Stimulated activated CD4-positive, alpha-beta T cell treated with anti-CD3 and anti-CD28 coated beads, Interleukin-12 subunit alpha, Interleukin-12 subunit beta, amount 100 ng/mL, for 4 hours (primary cell): ENCODE results near the gene AP2B1.

Source experiments
- DNase-seq: peaks from one replicate; pipeline ENCODE4 v3.0.0-alpha.2; 2020

The AP2B1 gene

DNA sequence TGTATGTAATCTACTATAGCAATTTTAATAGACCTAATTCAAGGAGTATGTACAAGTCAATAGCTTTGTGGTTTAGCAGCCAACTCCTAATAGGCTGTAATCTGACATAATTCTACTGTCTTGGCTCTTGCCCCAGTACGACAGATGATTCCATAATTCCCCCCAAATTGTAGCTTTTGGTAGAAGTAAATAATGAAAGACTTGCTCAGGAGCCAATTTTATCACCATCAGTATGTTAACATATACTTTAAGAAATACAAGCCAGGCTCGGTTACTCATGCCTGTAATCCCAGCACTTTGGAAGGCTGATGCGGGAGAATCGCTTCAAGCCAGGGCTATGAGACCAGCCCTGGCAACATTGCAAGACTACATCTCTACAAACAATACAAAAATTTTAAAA lies 53.9 kb downstream of the AP2B1 start:
- DNase-seq: no peak

- DNase-seq: no peak
Observed at GRCh38 chr17:35645923-35646322, 58.8 kb downstream of the AP2B1 start.

GRCh38 chr17:35651467-35651866 lies 64.3 kb downstream of the AP2B1 start:
- no peak for DNase-seq

DNA sequence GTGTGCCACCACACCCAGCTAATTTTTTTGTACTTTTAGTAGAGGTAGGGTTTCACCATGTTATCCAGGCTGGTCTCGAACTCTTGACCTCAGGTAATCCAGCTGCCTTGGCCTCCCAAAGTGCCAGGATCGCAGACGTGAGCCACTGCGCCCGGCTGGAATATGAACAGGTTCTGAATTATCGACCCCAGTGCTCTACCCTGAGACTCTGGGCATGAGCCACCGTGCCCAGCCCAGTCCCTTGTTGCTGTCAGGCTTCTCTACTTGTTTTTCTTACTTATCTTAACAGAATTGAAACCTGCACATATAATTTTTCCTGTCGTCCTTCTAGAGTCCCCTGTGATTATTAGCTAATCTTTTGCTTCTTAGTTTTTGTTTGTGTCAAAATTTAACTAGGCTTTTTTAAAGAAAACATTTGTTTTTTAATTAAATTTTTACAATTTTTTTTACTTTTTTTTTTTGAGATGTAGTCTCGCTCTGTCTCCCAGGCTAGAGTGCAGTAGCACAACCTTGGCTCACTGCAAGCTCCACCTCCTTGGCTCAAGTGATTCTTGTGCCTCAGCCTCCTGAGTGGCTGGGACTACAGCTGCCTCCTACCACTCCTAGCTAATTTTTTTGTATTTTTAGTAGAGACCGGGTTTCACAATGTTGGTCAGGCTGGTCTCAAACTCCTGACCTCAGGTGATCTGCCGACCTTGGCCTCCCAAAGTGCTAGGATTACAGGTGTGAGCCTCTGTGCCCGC lies 66.7 kb downstream of the AP2B1 start:
- no peak for DNase-seq

DNA sequence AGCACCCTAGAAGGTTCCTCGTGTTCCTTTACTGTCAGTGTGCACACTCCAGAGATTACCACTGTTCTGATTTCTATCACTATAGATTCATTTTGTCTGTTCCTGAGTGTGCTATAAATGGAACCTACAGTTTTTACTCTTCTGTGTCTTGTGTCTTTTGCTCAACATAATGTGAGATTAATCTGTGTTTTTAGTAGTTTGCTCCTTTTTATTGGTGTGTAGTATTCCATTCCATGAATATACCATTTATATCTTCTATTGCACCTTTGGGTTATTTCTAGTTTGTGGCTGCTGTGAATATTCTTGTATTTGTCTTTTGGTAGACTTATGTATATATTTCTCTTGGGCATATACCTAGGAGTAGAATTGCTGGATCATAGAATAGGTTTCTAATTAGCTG lies 68.2 kb downstream of the AP2B1 start:
- DNase-seq: no peak

DNA sequence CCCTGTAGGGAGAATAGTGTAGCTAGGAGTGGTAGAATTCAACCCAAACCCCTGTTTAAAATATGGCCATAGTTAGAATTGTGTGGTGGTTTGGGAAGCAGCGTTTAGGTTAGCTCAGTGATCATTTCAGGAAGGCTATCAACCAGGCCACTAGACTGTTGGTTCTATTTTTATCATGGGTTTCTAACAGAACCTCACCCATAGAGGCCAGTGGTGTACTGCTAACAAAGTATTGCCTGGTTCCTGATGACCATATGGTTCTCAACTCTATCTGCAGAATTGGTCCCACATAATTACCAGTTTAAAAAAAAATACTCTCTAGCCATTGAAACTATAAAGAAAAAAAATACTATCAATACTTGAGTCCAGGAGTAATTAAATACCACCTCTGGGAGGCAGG lies 73.8 kb downstream of the AP2B1 start:
- DNase-seq: no peak

DNA sequence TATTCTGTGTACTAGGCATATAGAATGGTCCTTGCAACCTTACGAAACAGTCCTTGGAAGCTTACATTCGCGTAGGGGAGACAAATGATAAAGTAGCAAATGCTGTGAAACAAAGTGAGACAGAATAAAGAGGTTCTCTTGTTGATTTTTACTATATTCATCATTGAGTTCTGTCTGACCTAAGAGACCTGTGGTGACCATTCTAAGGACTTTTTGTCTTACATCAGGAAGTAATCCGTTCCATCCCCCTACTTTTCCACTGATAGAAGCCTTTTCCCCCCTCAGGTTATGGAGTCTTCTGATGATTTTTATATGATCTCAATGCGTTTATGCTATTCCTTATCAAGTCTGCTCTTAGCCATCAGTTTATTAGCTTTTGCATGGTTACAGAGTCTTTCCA lies 77.6 kb downstream of the AP2B1 start:
- no peak for DNase-seq

GRCh38 chr17:35665662-35666061 lies 78.5 kb downstream of the AP2B1 start:
- no peak for DNase-seq

DNA sequence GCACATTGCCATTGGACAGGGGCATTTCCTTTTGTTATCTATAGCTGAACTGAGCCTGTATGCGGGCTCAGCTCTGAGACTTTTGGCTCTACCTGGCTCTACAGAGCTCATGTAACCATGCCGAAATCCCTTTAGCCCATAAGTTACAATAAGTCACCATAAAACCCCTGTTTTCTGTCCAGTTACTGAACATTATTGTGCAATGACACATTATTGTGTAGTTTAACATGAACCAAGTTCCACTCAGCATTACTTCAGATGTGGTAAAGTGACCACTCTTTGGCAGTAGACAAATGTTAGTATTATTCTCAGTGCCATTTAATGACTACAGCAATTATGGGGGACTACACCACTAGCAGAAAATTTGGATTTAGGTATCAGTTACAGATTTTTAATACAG lies 78.9 kb downstream of the AP2B1 start:
- DNase-seq: no peak

GRCh38 chr17:35666967-35667532 lies 79.9 kb downstream of the AP2B1 start:
- DNase-seq: no peak

GRCh38 chr17:35668802-35669201 lies 81.7 kb downstream of the AP2B1 start:
- no peak for DNase-seq

DNA sequence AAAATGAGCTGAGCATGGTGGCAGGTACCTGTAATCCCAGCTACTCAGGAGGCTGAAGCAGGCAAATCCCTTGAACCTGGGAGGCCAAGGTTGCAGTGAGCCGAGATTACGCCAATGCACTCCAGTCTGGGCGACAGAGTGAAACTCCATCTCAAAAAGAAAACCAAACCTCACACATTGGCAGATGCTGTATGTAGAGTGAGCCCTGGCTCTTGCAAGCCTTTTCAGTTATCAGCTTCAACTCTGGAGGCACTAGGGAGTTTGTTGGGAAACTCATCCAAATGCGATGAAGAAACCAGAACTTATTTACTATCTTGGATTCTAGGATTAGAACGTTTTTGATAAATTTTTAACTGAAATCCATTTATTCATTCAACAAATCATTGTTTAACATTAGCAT lies 87.4 kb downstream of the AP2B1 start:
- DNase-seq: no peak

DNA sequence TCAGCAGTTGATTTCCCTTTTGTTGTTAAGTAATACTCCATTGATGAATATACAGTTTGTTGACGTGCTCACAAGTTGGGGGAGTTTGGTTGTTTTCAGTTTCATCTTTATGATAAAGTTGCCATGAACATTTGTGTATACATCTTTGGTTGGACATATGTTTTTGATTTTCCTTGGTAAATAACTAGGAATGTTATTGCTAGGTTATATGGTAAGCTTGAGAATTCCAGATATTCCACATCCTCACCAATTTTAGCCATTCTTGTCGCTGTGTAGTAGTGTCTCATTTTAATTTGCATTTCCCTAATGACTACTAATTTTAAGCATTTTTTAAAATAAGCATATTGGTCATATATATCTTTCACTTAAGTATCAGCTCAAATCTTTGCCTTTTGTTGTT lies 89.3 kb downstream of the AP2B1 start:
- DNase-seq: no peak

GRCh38 chr17:35679007-35679682 lies 92.0 kb downstream of the AP2B1 start:
- no peak for DNase-seq

- DNase-seq: no peak
Observed at GRCh38 chr17:35683591-35683990, 96.5 kb downstream of the AP2B1 start.

DNA sequence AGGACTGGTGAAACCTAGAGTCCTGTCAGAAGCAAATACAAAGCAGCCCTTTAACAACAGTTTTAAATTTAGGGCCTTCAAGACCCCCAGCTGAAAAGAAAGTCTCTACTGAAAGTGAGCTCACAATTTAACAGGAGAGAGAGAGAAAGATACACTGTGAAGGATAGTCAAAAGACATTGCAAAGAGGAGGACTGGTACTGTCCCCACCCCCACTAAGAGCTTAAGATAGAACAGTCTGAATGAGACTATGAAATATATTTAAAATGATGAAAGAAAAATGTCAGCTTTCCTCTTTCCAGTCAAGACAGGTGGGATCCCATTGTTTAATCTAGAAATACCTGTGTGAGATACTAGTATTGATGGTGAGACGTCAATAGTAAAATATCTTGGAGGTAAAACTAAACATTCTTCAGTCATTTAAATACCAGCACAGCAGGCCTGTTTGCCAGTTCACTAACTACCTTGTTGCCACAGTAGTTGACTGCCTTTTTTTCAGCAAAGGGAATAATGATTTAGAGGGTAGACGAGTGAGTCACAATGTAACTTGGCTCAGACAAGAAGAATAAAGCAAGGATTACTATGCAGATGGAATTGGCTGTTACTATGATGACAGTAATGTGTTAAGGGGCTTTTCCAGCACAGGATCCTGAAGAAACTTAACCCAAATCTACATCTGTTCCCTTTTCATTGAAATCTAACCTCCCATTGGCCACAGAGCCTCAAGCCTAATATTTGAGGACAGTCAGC lies 97.1 kb downstream of the AP2B1 start:
- DNase-seq: no peak

GRCh38 chr17:35692512-35693210 lies 105.5 kb downstream of the AP2B1 start:
- no peak for DNase-seq

DNA sequence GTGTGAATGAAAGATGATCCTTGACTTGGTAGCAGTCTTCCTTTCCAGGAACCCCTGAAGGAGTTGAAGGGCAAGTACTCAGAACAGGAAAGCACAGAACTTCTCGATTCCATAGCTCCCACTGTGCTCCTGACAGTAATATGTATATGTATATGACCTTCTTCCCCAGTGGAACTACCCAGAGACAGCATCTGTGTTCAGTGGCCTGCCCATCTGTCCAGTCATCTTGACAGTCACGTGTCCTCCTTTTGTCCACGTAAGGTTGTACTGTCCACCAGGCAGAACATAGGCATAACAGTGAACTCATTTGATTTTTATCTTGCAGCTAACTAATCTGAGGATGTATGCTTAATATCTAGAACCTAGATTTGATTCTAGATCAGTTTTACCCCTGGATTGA lies 106.5 kb downstream of the AP2B1 start:
- no peak for DNase-seq

DNA sequence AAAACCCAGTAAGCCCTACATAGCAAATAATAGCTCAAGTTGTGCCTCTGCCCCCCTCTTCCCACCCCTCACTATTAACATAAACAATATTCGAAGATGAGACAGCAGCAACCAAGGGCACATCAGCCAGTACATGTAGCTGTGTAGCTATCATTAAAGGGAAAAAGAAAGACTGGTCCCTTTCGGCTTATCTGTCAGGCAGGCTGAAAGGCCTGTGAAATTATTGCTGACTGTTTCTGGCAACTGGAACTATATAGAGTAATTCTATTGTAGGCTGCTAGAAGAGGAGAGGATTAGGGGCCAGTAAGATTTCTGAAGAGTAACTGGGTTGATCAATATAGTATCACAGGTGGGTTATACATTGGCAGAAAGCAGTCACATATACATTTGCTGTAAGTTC lies 107.8 kb downstream of the AP2B1 start:
- no peak for DNase-seq

DNA sequence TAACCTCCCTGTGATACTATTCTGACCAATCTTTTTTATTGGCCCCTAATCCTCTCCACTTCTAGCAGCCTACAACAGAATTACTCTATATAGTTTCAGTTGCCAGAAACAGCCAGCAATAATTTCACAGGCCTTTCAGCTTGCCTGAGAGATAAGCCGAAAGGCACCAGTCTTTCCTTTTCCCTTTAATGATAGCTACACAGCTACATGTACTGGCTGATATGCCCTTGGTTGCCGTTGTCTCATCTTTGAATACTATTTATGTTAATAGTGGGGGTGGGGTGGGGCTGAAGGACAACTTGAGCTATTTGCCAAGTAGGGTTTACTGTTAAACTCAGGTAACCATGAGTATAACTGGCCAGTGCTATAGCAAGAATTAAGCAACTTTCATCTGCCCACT lies 108.5 kb downstream of the AP2B1 start:
- DNase-seq: no peak

GRCh38 chr17:35698800-35699199 lies 111.7 kb downstream of the AP2B1 start:
- DNase-seq: no peak

DNA sequence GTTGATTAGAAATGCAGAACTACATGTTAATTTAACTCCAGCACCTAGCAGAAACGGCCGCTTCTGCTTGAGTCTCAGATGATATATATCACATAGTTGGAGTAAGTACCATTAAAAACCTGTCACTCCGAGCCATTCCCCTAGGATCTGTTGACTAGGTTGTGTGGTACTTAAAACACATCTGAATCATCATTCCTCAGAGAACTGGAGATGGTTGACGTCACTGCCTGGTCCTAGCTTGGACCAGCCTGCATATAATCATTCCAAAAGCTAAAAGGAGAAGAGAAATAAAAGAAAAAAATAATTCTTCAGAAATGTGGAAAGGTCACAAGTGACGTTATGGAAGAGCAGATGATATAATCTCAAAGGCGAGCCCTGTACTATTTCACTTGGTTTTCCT lies 113.0 kb downstream of the AP2B1 start:
- DNase-seq: no peak

DNA sequence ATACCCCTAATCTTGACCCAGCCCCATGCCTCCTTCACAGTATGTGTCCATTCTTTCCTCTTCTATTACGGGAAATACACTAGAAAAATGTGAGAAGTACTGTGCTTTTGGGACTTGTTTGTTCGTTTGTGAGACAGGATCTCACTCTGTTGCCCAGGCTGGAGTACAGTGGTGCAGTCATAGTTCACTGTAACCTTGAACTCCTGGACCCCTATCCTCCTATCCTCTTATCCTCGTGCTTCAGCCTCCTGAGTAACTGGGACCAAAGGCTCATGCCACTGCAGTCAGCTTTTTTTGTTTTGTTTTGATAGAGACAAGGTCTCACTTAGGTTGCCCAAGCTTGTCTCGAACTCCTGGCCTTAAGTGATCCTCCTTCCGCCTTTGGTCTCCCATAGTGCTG lies 114.4 kb downstream of the AP2B1 start:
- DNase-seq: no peak
